SK-N-SH (cell line): ENCODE results near the gene TMEM245.

Source experiments
- CHD2 ChIP-seq: fragments of 150-350 bp; IDR thresholded peaks from 2 replicates; pipeline ENCODE4 v1.6.1; 2018; ENCODE audit warnings: low read length; ENCODE audit not compliant: partially characterized antibody
- MXI1 ChIP-seq: IDR thresholded peaks from 2 replicates; pipeline ENCODE4 v1.6.1; 2012; ENCODE audit warnings: mild to moderate bottlenecking, low read depth, low read length, improper control_type of control experiment
- RAD21 ChIP-seq: IDR thresholded peaks from 2 replicates; pipeline ENCODE4 v1.6.1; 2012; ENCODE audit warnings: mild to moderate bottlenecking, low read length
- REST ChIP-seq: IDR thresholded peaks from 2 replicates; pipeline ENCODE4 v1.6.1; 2012; ENCODE audit warnings: mild to moderate bottlenecking, low read depth, low read length, moderate library complexity
- SMC3 ChIP-seq: IDR thresholded peaks from 2 replicates; pipeline ENCODE4 v1.6.1; 2012; ENCODE audit warnings: low read depth, low read length, improper control_type of control experiment
- TAF1 ChIP-seq: IDR thresholded peaks from 2 replicates; pipeline ENCODE4 v1.6.1; 2012; ENCODE audit warnings: low read depth, mild to moderate bottlenecking, low read length, moderate library complexity, borderline replicate concordance
- TEAD4 ChIP-seq: IDR thresholded peaks from 2 replicates; pipeline ENCODE4 v1.4.0; 2012; ENCODE audit warnings: mild to moderate bottlenecking, borderline replicate concordance; ENCODE audit not compliant: insufficient read depth
- TF ChIP-seq, protein P1 (sequence below): IDR thresholded peaks from 2 replicates; pipeline ENCODE4 v1.4.0; 2012; ENCODE audit warnings: low read depth
- TF ChIP-seq, protein P2 (sequence below): fragments of 200-600 bp; sonication (generic); IDR thresholded peaks from 2 replicates; pipeline ENCODE4 v1.6.1; 2017; ENCODE audit warnings: antibody characterized with exemption, mild to moderate bottlenecking, moderate library complexity

DNA sequence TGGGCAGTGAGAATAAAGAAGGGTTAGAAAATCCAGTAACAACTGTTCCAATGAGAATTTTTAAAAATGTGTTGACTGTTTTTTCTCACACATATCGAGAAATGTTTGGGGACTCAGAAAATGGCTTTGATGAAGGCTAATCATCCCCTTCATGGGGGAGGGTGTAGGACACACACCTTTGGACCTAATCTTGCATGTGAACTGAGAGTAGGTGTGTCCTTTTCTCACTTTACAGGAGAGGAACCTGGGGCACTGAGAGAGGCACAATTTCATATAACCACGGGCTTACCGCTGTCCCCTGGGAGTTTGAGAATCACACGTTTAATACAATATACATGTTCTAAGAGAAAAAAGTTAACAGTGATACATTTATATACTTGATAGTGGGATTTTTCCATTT is 30.0 kb upstream of the TMEM245 start:
- no peak for TF ChIP-seq REST
- TF ChIP-seq CHD2 = no peak
- TF ChIP-seq, protein P1, sequence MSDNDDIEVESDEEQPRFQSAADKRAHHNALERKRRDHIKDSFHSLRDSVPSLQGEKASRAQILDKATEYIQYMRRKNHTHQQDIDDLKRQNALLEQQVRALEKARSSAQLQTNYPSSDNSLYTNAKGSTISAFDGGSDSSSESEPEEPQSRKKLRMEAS = no peak
- no peak for TF ChIP-seq MXI1
- no peak for TF ChIP-seq TAF1
- TF ChIP-seq, protein P2, sequence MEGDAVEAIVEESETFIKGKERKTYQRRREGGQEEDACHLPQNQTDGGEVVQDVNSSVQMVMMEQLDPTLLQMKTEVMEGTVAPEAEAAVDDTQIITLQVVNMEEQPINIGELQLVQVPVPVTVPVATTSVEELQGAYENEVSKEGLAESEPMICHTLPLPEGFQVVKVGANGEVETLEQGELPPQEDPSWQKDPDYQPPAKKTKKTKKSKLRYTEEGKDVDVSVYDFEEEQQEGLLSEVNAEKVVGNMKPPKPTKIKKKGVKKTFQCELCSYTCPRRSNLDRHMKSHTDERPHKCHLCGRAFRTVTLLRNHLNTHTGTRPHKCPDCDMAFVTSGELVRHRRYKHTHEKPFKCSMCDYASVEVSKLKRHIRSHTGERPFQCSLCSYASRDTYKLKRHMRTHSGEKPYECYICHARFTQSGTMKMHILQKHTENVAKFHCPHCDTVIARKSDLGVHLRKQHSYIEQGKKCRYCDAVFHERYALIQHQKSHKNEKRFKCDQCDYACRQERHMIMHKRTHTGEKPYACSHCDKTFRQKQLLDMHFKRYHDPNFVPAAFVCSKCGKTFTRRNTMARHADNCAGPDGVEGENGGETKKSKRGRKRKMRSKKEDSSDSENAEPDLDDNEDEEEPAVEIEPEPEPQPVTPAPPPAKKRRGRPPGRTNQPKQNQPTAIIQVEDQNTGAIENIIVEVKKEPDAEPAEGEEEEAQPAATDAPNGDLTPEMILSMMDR = no peak
- no peak for TF ChIP-seq SMC3
- TF ChIP-seq TEAD4 = no peak
- TF ChIP-seq RAD21 = no peak
